ENCODE data around the gene CEP295NL.

The CEP295NL gene

GRCh38 chr17:78864117-78864516 is 38.9 kb downstream of the CEP295NL start:
- no peaks in the 10 kb centered on the region for H3K27me3 Mint-ChIP-seq
- H3K36me3 Mint-ChIP-seq (ENCODE audit: low read depth), result peaks cover 72% of the 10 kb centered on the region
- no peak overlapping the region for H3K4me3 Mint-ChIP-seq
- intact Hi-C loops (cut with micrococcal nuclease), result no loop called here
- no peaks in the 10 kb centered on the region for H3K9me3 Mint-ChIP-seq
- H3K27ac Mint-ChIP-seq, result peak overlapping the region; percentile 65
- H3K4me1 Mint-ChIP-seq (ENCODE audit: low read depth), result peaks cover 66% of the 10 kb centered on the region

GRCh38 chr17:78862073-78863023 is 40.7 kb downstream of the CEP295NL start:
- H3K9me3 Mint-ChIP-seq, result no peaks in the 10 kb centered on the region
- H3K27me3 Mint-ChIP-seq, result no peaks in the 10 kb centered on the region
- peaks cover 56% of the 10 kb centered on the region for H3K4me1 Mint-ChIP-seq (ENCODE audit: low read depth)
- peak overlapping the region; percentile 2 for H3K4me3 Mint-ChIP-seq
- peak overlapping the region; percentile 87 for H3K27ac Mint-ChIP-seq
- H3K36me3 Mint-ChIP-seq (ENCODE audit: low read depth), result peaks cover 72% of the 10 kb centered on the region
- intact Hi-C loops (cut with micrococcal nuclease), result loop anchor here (2.0 kb wide), 1 partner anchor 22 kb away; the partner anchor contains the start of gene USP36

GRCh38 chr17:78861229-78861628 is 41.8 kb downstream of the CEP295NL start:
- Mint-ChIP-seq H3K9me3 (no peaks in the 10 kb centered on the region), H3K27me3 (no peaks in the 10 kb centered on the region), H3K36me3 (ENCODE audit: low read depth) (peaks cover 79% of the 10 kb centered on the region), H3K4me1 (ENCODE audit: low read depth) (peaks cover 44% of the 10 kb centered on the region), H3K4me3 (no peak overlapping the region), H3K27ac (no peak overlapping the region)
- intact Hi-C loops (cut with micrococcal nuclease), result no loop called here

- Mint-ChIP-seq H3K4me3 (no peak overlapping the region), H3K27ac (no peak overlapping the region), H3K9me3 (no peaks in the 10 kb centered on the region), H3K36me3 (ENCODE audit: low read depth) (peaks cover 82% of the 10 kb centered on the region), H3K4me1 (ENCODE audit: low read depth) (peaks cover 26% of the 10 kb centered on the region), H3K27me3 (no peaks in the 10 kb centered on the region)
- intact Hi-C loops (cut with micrococcal nuclease), result no loop called here
These were observed 44.0 kb downstream of the CEP295NL start for GRCh38 chr17:78859051-78859450.

- Mint-ChIP-seq H3K27me3 (no peaks in the 10 kb centered on the region), H3K36me3 (ENCODE audit: low read depth) (peaks cover 91% of the 10 kb centered on the region), H3K9me3 (no peaks in the 10 kb centered on the region), H3K4me1 (ENCODE audit: low read depth) (peaks cover 12% of the 10 kb centered on the region), H3K27ac (no peak overlapping the region), H3K4me3 (no peak overlapping the region)
- intact Hi-C loops (cut with micrococcal nuclease), result no loop called here
These were observed 45.7 kb downstream of the CEP295NL start for GRCh38 chr17:78857266-78857665.

DNA sequence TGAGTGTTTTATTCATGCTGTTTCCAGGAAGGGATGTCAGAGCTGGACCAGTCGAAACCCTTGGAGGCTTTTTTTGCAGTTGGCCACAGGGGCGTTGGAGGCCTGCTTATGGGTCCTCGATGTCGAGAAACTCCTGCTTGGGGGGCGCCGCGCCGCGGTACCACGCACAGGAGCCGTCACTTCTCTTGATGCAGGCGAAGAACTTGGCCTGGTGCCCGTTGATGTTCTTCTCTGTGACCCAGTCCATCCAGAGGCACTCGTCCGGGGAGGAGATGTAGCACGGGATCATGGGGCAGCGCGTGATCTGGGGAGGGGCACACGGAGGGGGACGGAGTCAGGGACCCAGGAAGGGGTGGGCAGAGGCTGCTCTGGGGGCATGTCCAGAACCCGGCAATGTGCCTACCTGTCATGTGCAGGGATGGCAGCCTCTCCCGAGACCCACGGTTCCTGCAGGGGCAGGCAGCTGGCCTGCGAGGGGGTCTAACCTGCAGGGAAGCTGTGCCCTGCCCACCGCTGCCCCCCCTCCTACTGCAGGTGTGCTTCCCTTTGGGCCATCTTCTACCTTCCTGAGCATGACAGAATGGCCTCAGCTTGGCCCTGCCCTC is 47.3 kb downstream of the CEP295NL start:
- H3K36me3 Mint-ChIP-seq (ENCODE audit: low read depth), result peaks cover 93% of the 10 kb centered on the region
- H3K27ac Mint-ChIP-seq, result no peak overlapping the region
- no peaks in the 10 kb centered on the region for H3K9me3 Mint-ChIP-seq
- no peak overlapping the region for H3K4me3 Mint-ChIP-seq
- no peaks in the 10 kb centered on the region for H3K4me1 Mint-ChIP-seq (ENCODE audit: low read depth)
- no peaks in the 10 kb centered on the region for H3K27me3 Mint-ChIP-seq
- intact Hi-C loops (cut with micrococcal nuclease), result no loop called here

- Mint-ChIP-seq H3K27me3 (no peaks in the 10 kb centered on the region), H3K36me3 (ENCODE audit: low read depth) (peaks cover 81% of the 10 kb centered on the region), H3K27ac (no peak overlapping the region), H3K4me1 (ENCODE audit: low read depth) (no peaks in the 10 kb centered on the region), H3K9me3 (no peaks in the 10 kb centered on the region), H3K4me3 (no peak overlapping the region)
- intact Hi-C loops (cut with micrococcal nuclease), result no loop called here
These were observed 48.5 kb downstream of the CEP295NL start for GRCh38 chr17:78854508-78854907.

- intact Hi-C loops (cut with micrococcal nuclease), result no loop called here
- H3K36me3 Mint-ChIP-seq (ENCODE audit: low read depth), result peaks cover 76% of the 10 kb centered on the region
- peak overlapping the region; percentile 46 for H3K27ac Mint-ChIP-seq
- H3K9me3 Mint-ChIP-seq, result no peaks in the 10 kb centered on the region
- H3K4me3 Mint-ChIP-seq, result no peak overlapping the region
- no peaks in the 10 kb centered on the region for H3K4me1 Mint-ChIP-seq (ENCODE audit: low read depth)
- H3K27me3 Mint-ChIP-seq, result no peaks in the 10 kb centered on the region
These were observed 49.0 kb downstream of the CEP295NL start for GRCh38 chr17:78853926-78854394.

GRCh38 chr17:78852709-78853121 is 50.3 kb downstream of the CEP295NL start:
- H3K9me3 Mint-ChIP-seq, result no peaks in the 10 kb centered on the region
- H3K27ac Mint-ChIP-seq, result no peak overlapping the region
- H3K4me1 Mint-ChIP-seq (ENCODE audit: low read depth), result no peaks in the 10 kb centered on the region
- H3K4me3 Mint-ChIP-seq, result no peak overlapping the region
- intact Hi-C loops (cut with micrococcal nuclease), result no loop called here
- H3K36me3 Mint-ChIP-seq (ENCODE audit: low read depth), result peaks cover 63% of the 10 kb centered on the region
- H3K27me3 Mint-ChIP-seq, result no peaks in the 10 kb centered on the region

- Mint-ChIP-seq H3K36me3 (ENCODE audit: low read depth) (peaks cover 26% of the 10 kb centered on the region), H3K27me3 (peaks cover 10% of the 10 kb centered on the region), H3K9me3 (no peaks in the 10 kb centered on the region), H3K4me1 (ENCODE audit: low read depth) (peaks cover 9% of the 10 kb centered on the region), H3K4me3 (no peak overlapping the region), H3K27ac (no peak overlapping the region)
- intact Hi-C loops (cut with micrococcal nuclease), result no loop called here
These were observed 54.0 kb downstream of the CEP295NL start for GRCh38 chr17:78849026-78849425.

- no peak overlapping the region for H3K27ac Mint-ChIP-seq
- intact Hi-C loops (cut with micrococcal nuclease), result no loop called here
- no peak overlapping the region for H3K4me3 Mint-ChIP-seq
- no peaks in the 10 kb centered on the region for H3K9me3 Mint-ChIP-seq
- peaks cover 10% of the 10 kb centered on the region for H3K27me3 Mint-ChIP-seq
- H3K4me1 Mint-ChIP-seq (ENCODE audit: low read depth), result peaks cover 20% of the 10 kb centered on the region
- peaks cover 7% of the 10 kb centered on the region for H3K36me3 Mint-ChIP-seq (ENCODE audit: low read depth)
These were observed 55.9 kb downstream of the CEP295NL start for GRCh38 chr17:78847052-78847451.

- Mint-ChIP-seq H3K9me3 (no peaks in the 10 kb centered on the region), H3K36me3 (ENCODE audit: low read depth) (peaks cover 6% of the 10 kb centered on the region), H3K4me3 (no peak overlapping the region), H3K27me3 (peaks cover 10% of the 10 kb centered on the region), H3K4me1 (ENCODE audit: low read depth) (peaks cover 33% of the 10 kb centered on the region), H3K27ac (peak overlapping the region; percentile 25)
- intact Hi-C loops (cut with micrococcal nuclease), result no loop called here
These were observed 58.5 kb downstream of the CEP295NL start for GRCh38 chr17:78844301-78845005.

GRCh38 chr17:78842881-78843565 is 60.0 kb downstream of the CEP295NL start:
- intact Hi-C loops (cut with micrococcal nuclease), result no loop called here
- Mint-ChIP-seq H3K4me3 (no peak overlapping the region), H3K27ac (no peak overlapping the region), H3K36me3 (ENCODE audit: low read depth) (peaks cover 13% of the 10 kb centered on the region), H3K27me3 (peaks cover 10% of the 10 kb centered on the region), H3K4me1 (ENCODE audit: low read depth) (peaks cover 45% of the 10 kb centered on the region), H3K9me3 (no peaks in the 10 kb centered on the region)

All from dendritic cell treated with granulocyte-macrophage colony-stimulating factor and Interleukin-4, amounts not matched to agents 40 ng/mL and 50 ng/mL, for 4 days (primary cell).